ENCODE measurements around the gene ZDHHC8.

GRCh38 chr22:20107471-20107901 is 24.1 kb upstream of the ZDHHC8 start:
- no peak for TF ChIP-seq CTCF (IDR thresholded peaks at IDR 0.05; ENCODE audit: insufficient read depth, low read length)
- TF ChIP-seq SPI1 (IDR thresholded peaks at IDR 0.05; ENCODE audit: borderline replicate concordance, low read depth): no peak
- no peak for TF ChIP-seq POLR2AphosphoS5 (IDR thresholded peaks at IDR 0.05; ENCODE audit: low read depth)

Measured in HL-60 (cell line).